ENCODE data around the gene SUGCT. TPM values are rescaled to one million over a fixed set of nuclear protein-coding genes. Genes with fewer than 3 reads are reported as not detected.

Gene SUGCT
- total RNA-seq, 1 experiment from 2014 or later = 5.4 TPM

DNA sequence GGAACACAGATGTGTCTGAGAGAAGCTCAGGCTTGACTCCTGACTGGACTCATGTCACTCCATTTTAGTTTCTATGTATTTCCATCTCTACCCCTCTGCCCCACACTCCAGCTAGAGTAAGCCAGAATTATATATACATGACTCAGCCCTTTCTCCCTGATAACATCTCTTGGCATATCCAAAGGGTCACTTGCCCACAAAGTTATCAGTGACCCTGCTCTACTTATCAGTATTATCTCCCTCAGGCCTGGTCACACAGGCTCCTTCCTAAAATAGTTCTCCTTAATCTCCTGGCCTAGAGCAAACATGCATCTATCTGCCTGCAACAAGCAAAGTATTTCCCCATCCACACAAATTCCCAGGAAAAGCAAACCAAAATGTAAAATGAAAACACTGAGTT lies 598.3 kb downstream of the SUGCT start:
- Histone ChIP-seq H4K20me1 (ENCODE audit: control insufficient read depth, insufficient read depth, insufficient read length) (no peaks in the 10 kb centered on the region), H2BK15ac (ENCODE audit: low read depth, low read length) (no peak overlapping the region), H2BK12ac (ENCODE audit: insufficient read length, low read depth, low read length) (no peak overlapping the region), H3K27me3 (ENCODE audit: insufficient read depth, low read length) (no peaks in the 10 kb centered on the region), H3K4ac (ENCODE audit: low read depth, low read length) (no peak overlapping the region), H3K79me2 (ENCODE audit: insufficient read depth, low read length) (no peaks in the 10 kb centered on the region), H3K27ac (ENCODE audit: insufficient read length, low read depth, low read length) (no peak overlapping the region), H3K9ac (ENCODE audit: extremely low read depth, insufficient read length, low read length) (no peak overlapping the region), H3K23ac (ENCODE audit: insufficient read length, low read depth, low read length) (no peak overlapping the region), H2BK5ac (ENCODE audit: insufficient read length, low read length) (no peak overlapping the region), H2BK120ac (ENCODE audit: low read depth, low read length, poor library complexity, severe bottlenecking) (no peak overlapping the region), H4K8ac (replicated peaks; ENCODE audit: insufficient read length, low read depth, low read length) (no peak overlapping the region), H4K91ac (ENCODE audit: insufficient read length, low read depth, low read length) (no peak overlapping the region), H3K23me2 (ENCODE audit: insufficient read length, low read depth, low read length, poor library complexity, severe bottlenecking) (no peaks in the 10 kb centered on the region), H3T11ph (ENCODE audit: low read length) (no peak overlapping the region), H2AK5ac (ENCODE audit: insufficient read length, low read length) (no peak overlapping the region), H3K18ac (ENCODE audit: insufficient read length, low read depth, low read length) (no peak overlapping the region), H3K56ac (ENCODE audit: insufficient read length, low read depth, low read length) (no peak overlapping the region), H3K9me3 (ENCODE audit: control insufficient read depth, low read depth, low read length) (no peaks in the 10 kb centered on the region), H2BK20ac (ENCODE audit: low read depth, low read length, poor library complexity, severe bottlenecking) (no peak overlapping the region), H3K4me1 (ENCODE audit: insufficient read depth, low read length) (no peaks in the 10 kb centered on the region), H3K79me1 (ENCODE audit: insufficient read depth, low read depth, low read length, poor library complexity, severe bottlenecking) (no peaks in the 10 kb centered on the region), H2AFZ (ENCODE audit: low read length) (no peak overlapping the region), H3K4me2 (ENCODE audit: insufficient read depth, insufficient read length, low read length) (no peak overlapping the region), H3K14ac (ENCODE audit: insufficient read depth, low read length) (no peak overlapping the region), H4K5ac (ENCODE audit: insufficient read length, low read depth, low read length) (no peak overlapping the region)
- no peaks in the 10 kb centered on the region for H3K36me3 Mint-ChIP-seq (ENCODE audit: insufficient read depth in 1 of 3, low read depth in 3 of 3)
- TF ChIP-seq, protein P1, sequence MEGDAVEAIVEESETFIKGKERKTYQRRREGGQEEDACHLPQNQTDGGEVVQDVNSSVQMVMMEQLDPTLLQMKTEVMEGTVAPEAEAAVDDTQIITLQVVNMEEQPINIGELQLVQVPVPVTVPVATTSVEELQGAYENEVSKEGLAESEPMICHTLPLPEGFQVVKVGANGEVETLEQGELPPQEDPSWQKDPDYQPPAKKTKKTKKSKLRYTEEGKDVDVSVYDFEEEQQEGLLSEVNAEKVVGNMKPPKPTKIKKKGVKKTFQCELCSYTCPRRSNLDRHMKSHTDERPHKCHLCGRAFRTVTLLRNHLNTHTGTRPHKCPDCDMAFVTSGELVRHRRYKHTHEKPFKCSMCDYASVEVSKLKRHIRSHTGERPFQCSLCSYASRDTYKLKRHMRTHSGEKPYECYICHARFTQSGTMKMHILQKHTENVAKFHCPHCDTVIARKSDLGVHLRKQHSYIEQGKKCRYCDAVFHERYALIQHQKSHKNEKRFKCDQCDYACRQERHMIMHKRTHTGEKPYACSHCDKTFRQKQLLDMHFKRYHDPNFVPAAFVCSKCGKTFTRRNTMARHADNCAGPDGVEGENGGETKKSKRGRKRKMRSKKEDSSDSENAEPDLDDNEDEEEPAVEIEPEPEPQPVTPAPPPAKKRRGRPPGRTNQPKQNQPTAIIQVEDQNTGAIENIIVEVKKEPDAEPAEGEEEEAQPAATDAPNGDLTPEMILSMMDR (conservative IDR thresholded peaks at IDR 0.05) = no peak
- H3K4me3 Mint-ChIP-seq = no peak overlapping the region
- DNase-seq = no peak
- H3K4me1 Mint-ChIP-seq = no peaks in the 10 kb centered on the region
- H3K27ac Mint-ChIP-seq = no peak overlapping the region; a peak in 2 of 7 replicates
- H3K9me3 Mint-ChIP-seq = peaks cover 0 to 1% of the 10 kb centered on the region in 2 experiments; a peak in 1 of 5 replicates
- no peaks in the 10 kb centered on the region for H3K27me3 Mint-ChIP-seq (ENCODE audit: low read depth)
